GM12874 (cell line): ENCODE data around the gene ITIH4.
A peak's percentile ranks its signal among the peaks of the same experiment; 100 is the strongest.

Experiments used
- CTCF ChIP-seq: IDR thresholded peaks from 2 replicates; pipeline ENCODE4 v1.5.1; 2011; ENCODE audit warnings: low read depth, mild to moderate bottlenecking, control low read depth, low read length, moderate library complexity; ENCODE audit not compliant: insufficient read depth

ITIH4 gene

DNA sequence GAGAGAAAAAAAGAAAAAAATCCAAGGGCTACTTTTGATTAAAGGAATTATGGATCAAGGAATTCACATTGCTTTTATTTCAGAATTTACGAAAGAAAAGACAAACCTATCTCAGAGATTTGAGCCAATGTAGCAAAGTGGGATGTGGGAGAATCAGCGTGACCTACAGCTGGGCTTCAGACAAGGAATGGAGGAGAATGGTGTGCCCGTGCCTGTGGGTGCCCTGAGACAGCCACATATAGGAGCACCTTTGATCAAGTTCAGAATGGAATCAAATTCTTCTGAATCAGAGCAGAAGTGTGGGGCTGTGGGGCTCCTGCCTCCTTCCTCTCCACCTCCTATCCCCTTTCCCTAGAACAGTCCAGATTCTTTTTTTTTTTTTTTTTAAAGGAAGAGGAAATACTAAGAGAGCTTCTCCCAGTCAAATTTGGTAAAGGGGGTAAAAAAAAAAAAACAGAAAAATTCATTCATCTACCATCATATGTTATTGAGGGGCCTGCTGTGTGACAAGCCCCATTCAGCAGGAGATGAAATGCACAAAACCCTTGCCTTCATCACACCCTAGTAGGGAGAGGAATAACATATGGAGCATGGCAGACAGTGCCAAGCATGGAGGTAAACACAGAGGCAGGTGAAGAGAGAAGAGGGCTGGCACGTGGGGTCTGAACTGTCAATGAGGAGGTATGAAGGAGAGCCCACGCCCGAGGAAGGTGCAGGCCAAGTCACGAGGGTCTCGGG lies 29.4 kb upstream of the ITIH4 start:
- no peak for TF ChIP-seq CTCF

- no peak for TF ChIP-seq CTCF
Measured at GRCh38 chr3:52857864-52858263, 27.4 kb upstream of the ITIH4 start.

DNA sequence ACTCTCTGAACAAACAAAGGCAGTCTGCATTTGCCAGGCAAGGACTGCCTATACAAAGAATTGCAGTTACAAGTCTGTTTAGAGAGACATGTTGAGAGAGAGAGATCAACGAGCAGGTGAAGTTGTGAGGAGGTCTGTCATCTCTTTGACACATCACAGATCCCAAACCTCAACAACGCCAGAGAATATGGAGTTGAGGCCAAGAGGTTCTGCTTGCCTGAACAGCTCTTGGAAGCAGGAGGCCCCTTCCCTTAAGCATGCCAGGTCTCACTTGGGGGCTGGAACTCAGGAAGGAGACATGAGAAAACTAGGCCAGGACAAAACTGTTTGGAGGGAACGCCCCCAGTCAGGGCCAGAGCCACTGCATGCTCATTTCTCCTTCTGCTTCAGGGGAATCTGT lies 26.7 kb upstream of the ITIH4 start:
- TF ChIP-seq CTCF, result no peak

GRCh38 chr3:52856666-52857065 lies 26.2 kb upstream of the ITIH4 start:
- no peak for TF ChIP-seq CTCF

GRCh38 chr3:52854013-52854412 lies 23.5 kb upstream of the ITIH4 start:
- no peak for TF ChIP-seq CTCF

DNA sequence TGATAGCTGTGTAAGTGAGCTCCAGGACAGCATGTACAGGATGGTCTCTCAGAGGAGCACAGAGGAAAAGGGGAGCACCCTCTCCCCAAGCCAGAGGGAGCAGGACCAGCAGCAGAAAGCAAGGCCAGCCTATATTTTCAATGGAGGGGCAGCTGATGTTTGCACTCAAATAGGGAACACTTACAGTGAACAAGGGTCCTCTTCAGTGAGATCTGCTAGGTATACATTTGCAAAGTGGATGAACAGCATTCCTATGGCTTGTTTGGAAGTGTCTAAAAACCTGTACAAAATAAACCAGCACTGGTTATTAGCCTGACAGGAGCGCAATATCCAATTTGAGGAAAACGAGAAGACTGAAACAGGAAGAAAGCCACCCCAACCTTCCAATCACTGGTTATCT lies 21.9 kb upstream of the ITIH4 start:
- TF ChIP-seq CTCF, result no peak

DNA sequence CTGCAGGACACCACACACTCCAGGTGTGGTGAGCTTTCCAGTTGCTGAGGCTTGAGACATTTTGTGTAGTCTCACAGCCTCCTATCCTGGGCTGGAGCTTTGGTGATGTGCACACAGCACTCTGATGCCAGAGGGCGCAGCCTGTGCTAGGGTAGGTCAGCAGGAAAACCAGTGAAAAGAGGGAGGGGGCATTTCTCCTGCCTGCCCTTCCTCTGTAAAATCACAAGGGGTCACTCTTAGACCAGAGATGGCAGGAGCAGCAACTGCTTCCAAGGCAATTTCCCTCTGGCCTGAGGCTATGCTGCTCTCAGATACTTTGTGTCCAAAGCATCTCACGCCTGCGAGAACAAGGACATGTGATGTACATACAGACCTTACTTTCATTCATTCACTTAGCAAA lies 20.9 kb upstream of the ITIH4 start:
- peak; percentile 55 for TF ChIP-seq CTCF
